CD4-positive, alpha-beta T cell (primary cell): Measurements from ENCODE around the gene LYRM9. TPM values are rescaled to one million over a fixed set of nuclear protein-coding genes. Genes with fewer than 3 reads are reported as not detected.

Experiments used
- ATAC-seq: fragments of 200-7000 bp; cut with Tn5 transposase; one replicate; pipeline ENCODE4 v1.10.0; 2022; ENCODE audit warnings: mild to moderate bottlenecking; ENCODE audit not compliant: poor library complexity
- CTCF ChIA-PET: fragments of 350-600 bp; sonication (Branson Sonifier 250); formaldehyde crosslinking; loops from one replicate; lab custom pipeline; 2021; ENCODE audit warnings: antibody characterized with exemption, inconsistent platforms; lab: Charles Lee
- POLR2A ChIA-PET: fragments of 350-600 bp; sonication (Branson Sonifier 250); formaldehyde crosslinking; loops from one replicate; lab custom pipeline; 2021; ENCODE audit warnings: antibody characterized with exemption, inconsistent platforms; lab: Charles Lee
- DNase-seq, 14 experiments: peaks; one replicate each; pipeline ENCODE4 v3.0.0-alpha.2; 2013 to 2020; ENCODE audit warnings: mixed read lengths in 2 of 14
- H3K27ac ChIP-seq, 2 donors: one replicate each; pipeline versions ENCODE4 v1.5.1 to v1.7.0; 2013; ENCODE audit warnings: low read length in 2 of 2, low read depth in 1 of 2, mild to moderate bottlenecking in 1 of 2
- H3K27me3 ChIP-seq, 2 experiments: 1 replicate in 1 of 2; 2 replicates in 1 of 2; pipeline versions ENCODE4 v1.6.1 to v1.7.0; 2013; ENCODE audit warnings: low read length in 2 of 2, control low read depth in 1 of 2, mild to moderate bottlenecking in 1 of 2, moderate library complexity in 1 of 2; ENCODE audit not compliant: insufficient read depth in 2 of 2, control insufficient read depth in 1 of 2
- H3K36me3 ChIP-seq: one replicate; pipeline ENCODE4 v1.6.1; 2013; ENCODE audit warnings: low read length, control low read depth; ENCODE audit not compliant: insufficient read depth
- H3K4me1 ChIP-seq: one replicate; pipeline ENCODE4 v1.6.1; 2013; ENCODE audit warnings: low read length, control low read depth; ENCODE audit not compliant: insufficient read depth
- H3K4me3 ChIP-seq: one replicate; pipeline ENCODE4 v1.5.1; 2013; ENCODE audit warnings: mild to moderate bottlenecking, low read length, moderate library complexity
- H3K9me3 ChIP-seq, 2 experiments: 1 replicate in 1 of 2; 2 replicates in 1 of 2; pipeline versions ENCODE4 v1.6.1 to v1.7.0; 2013; ENCODE audit warnings: low read length in 2 of 2, mild to moderate bottlenecking in 2 of 2, control low read depth in 1 of 2, moderate library complexity in 1 of 2; ENCODE audit not compliant: control insufficient read depth in 1 of 2, insufficient read depth in 1 of 2
- H3K27ac Mint-ChIP-seq: one replicate; pipeline ENCODE4 v1.8.0; 2020; ENCODE audit warnings: mixed read lengths
- H3K27me3 Mint-ChIP-seq: one replicate; pipeline ENCODE4 v1.8.0; 2021; ENCODE audit warnings: mixed read lengths
- H3K36me3 Mint-ChIP-seq: one replicate; pipeline ENCODE4 v1.8.0; 2021; ENCODE audit warnings: low read depth, mixed read lengths
- H3K4me1 Mint-ChIP-seq: one replicate; pipeline ENCODE4 v1.8.0; 2021; ENCODE audit warnings: low read depth, mixed read lengths
- H3K4me3 Mint-ChIP-seq: one replicate; pipeline ENCODE4 v1.8.0; 2020; ENCODE audit warnings: mild to moderate bottlenecking, mixed read lengths
- H3K9me3 Mint-ChIP-seq: one replicate; pipeline ENCODE4 v1.8.0; 2020; ENCODE audit warnings: mixed read lengths
- CTCF ChIP-seq: fragments of 200-600 bp; IDR thresholded peaks from one replicate; pipeline ENCODE4 v1.8.0; 2022; ENCODE audit warnings: antibody characterized with exemption, mild to moderate bottlenecking
- intact Hi-C, 2 experiments: fragments of 100-400 bp; cut with DNase I in 1 of 2; cut with micrococcal nuclease in 1 of 2; formaldehyde crosslinking; loops; one replicate each; pipeline versions ENCODE4 v1.15.1 to v1.9.0; 2023 to 2025; cut with DNase I, micrococcal nuclease
- total RNA-seq, 174 experiments: library from RNA in 2 of 174; stranded (reverse) in 2 of 174; gene quantifications; one replicate each; pipeline ENCODE4 v1.2.3 and lab custom pipeline; 2021 to 2026

LYRM9 gene
- total RNA-seq, 2 experiments from 2014 or later = 13.0 to 15.7 TPM

GRCh38 chr17:27920569-27920968 lies 27.4 kb upstream of the LYRM9 start:
- H3K4me3 Mint-ChIP-seq = no peak overlapping the region
- intact Hi-C loops = no loop called here
- Histone ChIP-seq H3K36me3 (no peaks in the 10 kb centered on the region), H3K27me3 (peaks cover 0 to 4% of the 10 kb centered on the region in 2 experiments), H3K9me3 (no peaks in the 10 kb centered on the region), H3K4me3 (no peak overlapping the region), H3K27ac (no peak overlapping the region), H3K4me1 (no peaks in the 10 kb centered on the region)
- H3K27ac Mint-ChIP-seq = no peak overlapping the region
- CTCF ChIA-PET = no interaction called here
- no peaks in the 10 kb centered on the region for H3K4me1 Mint-ChIP-seq
- no peaks in the 10 kb centered on the region for H3K9me3 Mint-ChIP-seq
- POLR2A ChIA-PET = no interaction called here
- ATAC-seq (no peak), DNase-seq (no peak)
- TF ChIP-seq CTCF = no peak
- peaks cover 14% of the 10 kb centered on the region for H3K27me3 Mint-ChIP-seq
- H3K36me3 Mint-ChIP-seq = no peaks in the 10 kb centered on the region

DNA sequence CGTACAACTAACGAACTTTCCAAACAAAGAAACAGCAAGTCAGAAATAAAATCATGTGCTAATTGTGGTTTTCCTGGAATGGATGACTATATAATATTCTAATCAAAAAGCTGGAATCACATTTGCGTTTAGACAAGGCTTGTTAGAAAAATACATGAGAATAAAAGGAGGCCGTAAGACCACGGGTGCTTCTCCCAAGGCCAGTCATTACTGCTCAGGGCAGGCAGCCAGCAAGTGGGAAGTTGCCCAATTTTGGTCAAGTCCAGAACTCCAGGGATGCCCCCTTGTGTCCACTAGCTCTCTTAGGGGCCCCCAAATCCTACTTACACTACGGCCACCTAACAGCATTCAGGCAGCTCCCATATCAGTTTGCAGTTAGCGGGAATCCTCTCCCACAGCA lies 25.9 kb upstream of the LYRM9 start:
- Mint-ChIP-seq H3K9me3 (no peaks in the 10 kb centered on the region), H3K4me3 (no peak overlapping the region), H3K27me3 (peaks cover 15% of the 10 kb centered on the region), H3K4me1 (no peaks in the 10 kb centered on the region), H3K36me3 (no peaks in the 10 kb centered on the region), H3K27ac (no peak overlapping the region)
- no peak overlapping the region for H3K4me3 ChIP-seq
- no peaks in the 10 kb centered on the region for H3K9me3 ChIP-seq
- no peaks in the 10 kb centered on the region for H3K4me1 ChIP-seq
- no peak for DNase-seq
- H3K27ac ChIP-seq = no peak overlapping the region
- intact Hi-C loops = no loop called here
- H3K36me3 ChIP-seq = no peaks in the 10 kb centered on the region
- H3K27me3 ChIP-seq = peaks cover 0 to 4% of the 10 kb centered on the region in 2 experiments
- TF ChIP-seq CTCF = no peak
- ChIA-PET POLR2A (no interaction called here), CTCF (no interaction called here)
- no peak for ATAC-seq

DNA sequence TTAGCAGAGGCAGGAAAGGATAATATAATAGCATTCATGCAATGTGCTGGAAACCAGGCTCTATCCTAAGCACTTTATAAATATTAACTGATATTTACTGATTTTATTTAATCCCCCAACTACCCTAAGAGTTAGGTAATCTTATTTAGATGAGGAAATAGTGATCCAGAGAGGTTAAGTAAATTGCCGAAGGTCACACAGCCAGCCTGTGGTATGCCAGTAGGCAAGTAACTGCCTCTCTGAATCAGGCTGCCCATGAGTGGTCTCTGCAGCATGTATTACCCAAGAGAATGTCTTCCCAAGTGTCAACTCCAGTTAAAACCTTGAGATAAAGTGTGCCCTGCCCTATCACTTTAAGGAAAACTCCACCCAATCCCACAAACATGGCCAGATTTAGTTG lies 25.3 kb upstream of the LYRM9 start:
- Histone ChIP-seq H3K4me3 (no peak overlapping the region), H3K27ac (no peak overlapping the region), H3K4me1 (no peaks in the 10 kb centered on the region), H3K9me3 (no peaks in the 10 kb centered on the region), H3K27me3 (peaks cover 0 to 4% of the 10 kb centered on the region in 2 experiments), H3K36me3 (no peaks in the 10 kb centered on the region)
- TF ChIP-seq CTCF = no peak
- ATAC-seq (no peak), DNase-seq (no peak)
- CTCF ChIA-PET = no interaction called here
- Mint-ChIP-seq H3K4me3 (no peak overlapping the region), H3K27me3 (peaks cover 15% of the 10 kb centered on the region), H3K36me3 (no peaks in the 10 kb centered on the region), H3K4me1 (no peaks in the 10 kb centered on the region), H3K9me3 (no peaks in the 10 kb centered on the region), H3K27ac (no peak overlapping the region)
- intact Hi-C loops = no loop called here
- POLR2A ChIA-PET = no interaction called here
